ENCODE measurements around the gene POLR2L.

GRCh38 chr11:834371-835316, 7.7 kb downstream of the POLR2L start:
- TF ChIP-seq POLR2AphosphoS5 (IDR thresholded peaks at IDR 0.05; ENCODE audit: low read depth, low read length) (no peak; the same call in 1 of the 2 replicates), FOXP2 (optimal IDR thresholded peaks at IDR 0.05; ENCODE audit: borderline replicate concordance, extremely low read depth, extremely low read length, insufficient read depth) (no peak), TAF1 (IDR thresholded peaks at IDR 0.05; ENCODE audit: borderline replicate concordance, insufficient read depth, low read length) (no peak)
- TF ChIP-seq, protein P1, sequence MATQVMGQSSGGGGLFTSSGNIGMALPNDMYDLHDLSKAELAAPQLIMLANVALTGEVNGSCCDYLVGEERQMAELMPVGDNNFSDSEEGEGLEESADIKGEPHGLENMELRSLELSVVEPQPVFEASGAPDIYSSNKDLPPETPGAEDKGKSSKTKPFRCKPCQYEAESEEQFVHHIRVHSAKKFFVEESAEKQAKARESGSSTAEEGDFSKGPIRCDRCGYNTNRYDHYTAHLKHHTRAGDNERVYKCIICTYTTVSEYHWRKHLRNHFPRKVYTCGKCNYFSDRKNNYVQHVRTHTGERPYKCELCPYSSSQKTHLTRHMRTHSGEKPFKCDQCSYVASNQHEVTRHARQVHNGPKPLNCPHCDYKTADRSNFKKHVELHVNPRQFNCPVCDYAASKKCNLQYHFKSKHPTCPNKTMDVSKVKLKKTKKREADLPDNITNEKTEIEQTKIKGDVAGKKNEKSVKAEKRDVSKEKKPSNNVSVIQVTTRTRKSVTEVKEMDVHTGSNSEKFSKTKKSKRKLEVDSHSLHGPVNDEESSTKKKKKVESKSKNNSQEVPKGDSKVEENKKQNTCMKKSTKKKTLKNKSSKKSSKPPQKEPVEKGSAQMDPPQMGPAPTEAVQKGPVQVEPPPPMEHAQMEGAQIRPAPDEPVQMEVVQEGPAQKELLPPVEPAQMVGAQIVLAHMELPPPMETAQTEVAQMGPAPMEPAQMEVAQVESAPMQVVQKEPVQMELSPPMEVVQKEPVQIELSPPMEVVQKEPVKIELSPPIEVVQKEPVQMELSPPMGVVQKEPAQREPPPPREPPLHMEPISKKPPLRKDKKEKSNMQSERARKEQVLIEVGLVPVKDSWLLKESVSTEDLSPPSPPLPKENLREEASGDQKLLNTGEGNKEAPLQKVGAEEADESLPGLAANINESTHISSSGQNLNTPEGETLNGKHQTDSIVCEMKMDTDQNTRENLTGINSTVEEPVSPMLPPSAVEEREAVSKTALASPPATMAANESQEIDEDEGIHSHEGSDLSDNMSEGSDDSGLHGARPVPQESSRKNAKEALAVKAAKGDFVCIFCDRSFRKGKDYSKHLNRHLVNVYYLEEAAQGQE (IDR thresholded peaks at IDR 0.05; ENCODE audit: insufficient read depth in 1 of 2, low read depth in 2 of 2, low read length in 2 of 2): no peak
